Nephron (organoid): ENCODE data around the gene TRPC4.

Experiments
- H3K27ac Mint-ChIP-seq, 3 experiments: 2 replicates each; pipeline ENCODE4 v1.8.0; 2020; ENCODE audit warnings: mixed read lengths in 3 of 3, mild to moderate bottlenecking in 2 of 3, moderate library complexity in 1 of 3
- H3K27me3 Mint-ChIP-seq: 2 replicates; pipeline ENCODE4 v1.8.0; 2021; ENCODE audit warnings: low read depth, mild to moderate bottlenecking, moderate library complexity, mixed read lengths
- H3K36me3 Mint-ChIP-seq: 2 replicates; pipeline ENCODE4 v1.8.0; 2020; ENCODE audit warnings: low read depth, mixed read lengths
- H3K4me1 Mint-ChIP-seq: 2 replicates; pipeline ENCODE4 v1.8.0; 2020; ENCODE audit warnings: mixed read lengths
- H3K4me3 Mint-ChIP-seq, 3 experiments: 2 replicates each; pipeline ENCODE4 v1.8.0; 2020; ENCODE audit warnings: mild to moderate bottlenecking in 3 of 3, mixed read lengths in 3 of 3, moderate library complexity in 2 of 3
- H3K9me3 Mint-ChIP-seq: 2 replicates; pipeline ENCODE4 v1.8.0; 2020; ENCODE audit warnings: mixed read lengths
- CTCF ChIP-seq, 3 experiments: fragments of 200-600 bp; sonication (generic); IDR thresholded peaks; one replicate each; pipeline ENCODE4 v1.5.0; 2021; ENCODE audit warnings: antibody characterized with exemption in 3 of 3; ENCODE audit not compliant: unreplicated experiment in 3 of 3

Gene TRPC4

DNA sequence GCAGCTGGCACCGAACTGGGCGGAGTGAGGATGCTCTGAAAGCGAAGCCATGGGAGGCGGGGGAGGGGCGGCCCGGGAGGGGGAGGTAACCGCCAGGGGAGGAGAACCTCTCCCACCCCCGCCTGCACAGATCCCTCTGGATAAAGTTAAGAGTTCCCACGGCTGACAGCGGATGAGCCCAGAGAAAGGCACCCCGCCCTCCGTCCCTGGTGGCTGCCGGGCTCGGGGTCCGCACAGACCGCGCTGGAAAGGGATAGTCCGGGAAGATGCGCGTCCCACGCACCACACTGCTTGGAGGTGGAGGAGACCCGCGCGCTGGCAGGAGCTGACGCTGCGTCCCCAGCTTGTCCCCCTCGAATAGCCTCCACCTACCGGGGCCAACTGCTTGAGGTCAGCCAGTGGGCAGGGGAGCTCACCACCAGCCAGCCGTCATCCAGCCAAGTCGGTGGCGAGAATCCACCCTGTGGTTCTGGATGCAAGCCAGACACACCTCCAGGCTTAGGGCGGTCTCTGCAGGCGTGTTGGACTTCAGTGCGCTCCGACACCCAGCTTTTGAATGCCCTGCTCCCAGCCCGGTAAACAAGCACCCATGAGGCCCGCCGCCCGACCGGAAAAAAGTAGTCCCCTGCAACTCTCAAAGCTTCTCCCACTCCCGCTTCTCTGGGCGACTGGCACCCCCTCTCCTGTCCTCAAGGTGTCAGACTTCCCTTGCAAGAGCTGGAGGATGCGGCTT, at the start of gene TRPC4:
TRPC4 (minus strand) TSS at position 17 of the 733 bp plus-strand sequence. CDS start 86,439 bp downstream, outside the sequence.
- Mint-ChIP-seq H3K4me1 (peaks cover 24% of the 10 kb centered on the region), H3K36me3 (no peaks in the 10 kb centered on the region), H3K9me3 (no peaks in the 10 kb centered on the region), H3K4me3 (peak within 1 kb of the TSS; percentile 87 to 92 (median 88)), H3K27me3 (peaks cover 36% of the 10 kb centered on the region), H3K27ac (peak within 1 kb of the TSS; percentile 86 to 89 (median 88))
- TF ChIP-seq CTCF (IDR thresholded peaks at IDR 0.05; ENCODE audit: unreplicated experiment in 3 of 3), result peak; percentile 53 to 63 (median 62)

GRCh38 chr13:37918751-37919150, 49.2 kb upstream of the TRPC4 start:
- Mint-ChIP-seq H3K27me3 (no peaks in the 10 kb centered on the region), H3K4me1 (peaks cover 9% of the 10 kb centered on the region), H3K9me3 (peaks cover 4% of the 10 kb centered on the region), H3K27ac (no peak overlapping the region), H3K36me3 (no peaks in the 10 kb centered on the region), H3K4me3 (no peak overlapping the region)
- no peak for TF ChIP-seq CTCF (IDR thresholded peaks at IDR 0.05; ENCODE audit: unreplicated experiment in 3 of 3)

DNA sequence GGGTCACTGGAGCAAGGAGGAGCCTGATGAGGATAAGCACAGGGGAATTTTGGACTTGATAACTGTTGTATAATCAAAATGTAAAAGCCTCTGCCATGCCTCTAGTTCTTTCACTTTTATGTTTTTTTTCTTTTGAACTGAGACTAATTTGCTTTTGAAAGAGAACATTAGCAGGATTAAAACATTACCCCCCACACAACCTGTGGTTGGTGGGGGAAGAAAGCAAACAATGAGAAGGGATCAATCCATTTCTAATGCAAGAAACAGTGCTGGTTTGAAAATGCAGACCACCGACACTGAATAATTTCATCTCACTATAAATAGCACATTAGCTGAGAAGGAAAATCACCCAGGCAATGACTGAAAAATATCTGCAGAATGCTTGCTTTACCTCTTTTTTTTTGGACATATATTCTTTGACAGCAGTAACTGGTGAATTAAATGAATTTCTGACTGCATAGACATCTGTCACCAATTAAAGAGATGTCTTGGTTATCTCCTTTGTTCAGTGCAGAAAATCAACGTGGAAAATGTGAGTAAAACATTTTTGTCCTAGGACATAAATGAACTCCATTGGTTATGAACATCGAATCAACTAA, 48.6 kb upstream of the TRPC4 start:
- no peak overlapping the region for H3K4me3 Mint-ChIP-seq
- peaks cover 4% of the 10 kb centered on the region for H3K9me3 Mint-ChIP-seq
- H3K4me1 Mint-ChIP-seq, result peaks cover 9% of the 10 kb centered on the region
- TF ChIP-seq CTCF (IDR thresholded peaks at IDR 0.05; ENCODE audit: unreplicated experiment in 3 of 3), result no peak
- H3K27ac Mint-ChIP-seq, result no peak overlapping the region
- H3K27me3 Mint-ChIP-seq, result no peaks in the 10 kb centered on the region
- H3K36me3 Mint-ChIP-seq, result no peaks in the 10 kb centered on the region

DNA sequence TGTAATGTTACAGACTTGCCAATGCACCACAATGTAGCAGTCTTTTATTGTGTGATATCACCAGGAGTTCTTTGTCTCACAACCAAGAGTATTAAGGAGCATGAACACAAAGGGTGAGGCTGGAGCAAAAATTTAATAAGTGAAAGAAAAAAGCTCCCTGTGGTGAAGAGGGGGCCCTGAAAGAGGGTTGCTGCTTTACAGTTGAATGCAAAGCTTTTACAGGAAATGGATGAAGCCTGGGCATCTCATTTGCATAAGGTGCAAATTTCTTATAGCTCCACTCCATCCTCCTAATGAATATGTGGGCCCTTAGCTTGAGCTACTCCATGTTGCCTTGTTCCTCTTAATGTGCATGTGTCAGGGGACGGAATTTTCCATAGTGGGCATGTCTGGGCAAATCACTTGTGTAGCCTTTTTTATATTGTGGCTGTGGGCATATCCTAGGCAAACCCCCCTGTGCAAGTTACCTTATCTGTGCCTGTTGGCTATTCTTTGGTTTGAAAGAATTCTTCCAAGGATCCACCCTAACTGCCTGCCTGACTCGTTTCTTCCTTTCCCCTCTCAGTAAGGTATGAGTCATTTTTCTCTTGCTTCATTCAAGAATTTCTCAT, 45.3 kb upstream of the TRPC4 start:
- H3K9me3 Mint-ChIP-seq, result peaks cover 4% of the 10 kb centered on the region
- no peak for TF ChIP-seq CTCF (IDR thresholded peaks at IDR 0.05; ENCODE audit: unreplicated experiment in 3 of 3)
- no peaks in the 10 kb centered on the region for H3K27me3 Mint-ChIP-seq
- H3K4me1 Mint-ChIP-seq, result peaks cover 9% of the 10 kb centered on the region
- H3K36me3 Mint-ChIP-seq, result no peaks in the 10 kb centered on the region
- no peak overlapping the region for H3K27ac Mint-ChIP-seq
- no peak overlapping the region for H3K4me3 Mint-ChIP-seq

GRCh38 chr13:37910790-37911189, 41.2 kb upstream of the TRPC4 start:
- Mint-ChIP-seq H3K36me3 (no peaks in the 10 kb centered on the region), H3K27me3 (no peaks in the 10 kb centered on the region), H3K27ac (no peak overlapping the region), H3K4me1 (no peaks in the 10 kb centered on the region), H3K4me3 (no peak overlapping the region), H3K9me3 (peaks cover 4% of the 10 kb centered on the region)
- TF ChIP-seq CTCF (IDR thresholded peaks at IDR 0.05; ENCODE audit: unreplicated experiment in 3 of 3), result no peak
